H1 (cell line): ENCODE measurements around the gene OTOL1. TPM values are rescaled to one million over a fixed set of nuclear protein-coding genes. Genes with fewer than 3 reads are reported as not detected.

Experiments used
- CTCF ChIA-PET: fragments of 300-600 bp; sonication (Branson Sonifier 250); formaldehyde crosslinking; loops from one replicate; lab custom pipeline; 2021; ENCODE audit not compliant: partially characterized antibody; lab: Charles Lee
- POLR2A ChIA-PET: fragments of 300-600 bp; sonication (Branson Sonifier 250); formaldehyde crosslinking; loops from one replicate; lab custom pipeline; 2021; ENCODE audit warnings: inconsistent platforms; ENCODE audit not compliant: partially characterized antibody; lab: Charles Lee
- DNase-seq, 2 experiments: peaks; one replicate each; pipeline versions ENCODE4 v3.0.0 to v3.0.0-alpha.2; 2010 to 2022; ENCODE audit warnings: low spot score in 2 of 2, low read depth in 1 of 2, mixed read lengths in 1 of 2
- FAIRE-seq: peaks from 2 replicates; lab custom pipeline; 2011; peaks lifted over from hg19 to GRCh38; lab: Jason Lieb, UNC
- H2AFZ ChIP-seq: 2 replicates; pipeline ENCODE4 v1.8.1; 2012; ENCODE audit warnings: low read length, inconsistent platforms
- H2AK5ac ChIP-seq: 2 replicates; pipeline ENCODE4 v1.6.1; 2013; ENCODE audit warnings: low read depth, low read length
- H2BK120ac ChIP-seq: replicated peaks from 2 replicates; pipeline ENCODE3; 2013; ENCODE audit warnings: low read depth, low read length, inconsistent platforms
- H2BK12ac ChIP-seq: 2 replicates; pipeline ENCODE4 v1.6.1; 2013; ENCODE audit warnings: low read depth, low read length
- H2BK15ac ChIP-seq: 2 replicates; pipeline ENCODE4 v1.6.1; 2013; ENCODE audit warnings: low read length
- H2BK20ac ChIP-seq: 2 replicates; pipeline ENCODE4 v1.6.1; 2013; ENCODE audit warnings: low read length
- H2BK5ac ChIP-seq: 2 replicates; pipeline ENCODE4 v1.6.1; 2013; ENCODE audit warnings: low read depth, low read length
- H3K14ac ChIP-seq: 2 replicates; pipeline ENCODE4 v1.6.1; 2013; ENCODE audit warnings: inconsistent platforms; ENCODE audit not compliant: insufficient read length
- H3K18ac ChIP-seq: 2 replicates; pipeline ENCODE4 v1.6.1; 2013; ENCODE audit warnings: low read length; ENCODE audit errors: extremely low read depth
- H3K23ac ChIP-seq: 2 replicates; pipeline ENCODE4 v1.6.1; 2013; ENCODE audit warnings: inconsistent platforms; ENCODE audit not compliant: insufficient read length
- H3K23me2 ChIP-seq: 2 replicates; pipeline ENCODE4 v1.6.1; 2013; ENCODE audit warnings: low read depth, low read length
- H3K27ac ChIP-seq: 2 replicates; pipeline ENCODE4 v1.6.1; 2011; ENCODE audit warnings: low read depth, low read length, inconsistent platforms
- H3K27me3 ChIP-seq, 4 experiments: replicated peaks in 1 of 4; 1 replicate in 1 of 4; 2 replicates in 3 of 4; pipeline versions ENCODE4 v1.6.1 to v1.8.1; 2011 to 2013; ENCODE audit warnings: low read length in 3 of 4, mild to moderate bottlenecking in 3 of 4, inconsistent platforms in 2 of 4, mixed read lengths in 2 of 4, moderate library complexity in 1 of 4; ENCODE audit not compliant: control insufficient read depth in 3 of 4, insufficient read depth in 3 of 4; ENCODE audit errors: extremely low read depth in 1 of 4
- H3K36me3 ChIP-seq, 4 experiments: 2 replicates each; pipeline versions ENCODE4 v1.6.1 to v1.8.1; 2011 to 2013; ENCODE audit warnings: mild to moderate bottlenecking in 4 of 4, low read length in 3 of 4, moderate library complexity in 2 of 4, control low read depth in 1 of 4, inconsistent platforms in 1 of 4; ENCODE audit not compliant: insufficient read depth in 4 of 4, control insufficient read depth in 2 of 4
- H3K4ac ChIP-seq: replicated peaks from 2 replicates; pipeline ENCODE3; 2013; ENCODE audit warnings: low read length, low read depth, mixed read lengths, inconsistent platforms; ENCODE audit not compliant: insufficient read length
- H3K4me1 ChIP-seq, 4 experiments: replicated peaks in 1 of 4; 1 replicate in 1 of 4; 2 replicates in 3 of 4; pipeline versions ENCODE4 v1.6.1 to v1.8.1; 2011 to 2013; ENCODE audit warnings: low read length in 3 of 4, inconsistent platforms in 2 of 4, mixed read lengths in 1 of 4; ENCODE audit not compliant: insufficient read depth in 4 of 4, control insufficient read depth in 3 of 4
- H3K4me2 ChIP-seq, 2 experiments: 2 replicates each; pipeline versions ENCODE4 v1.6.1 to v1.8.1; 2011 to 2013; ENCODE audit warnings: low read depth in 2 of 2, low read length in 2 of 2, control low read depth in 1 of 2, inconsistent platforms in 1 of 2, mild to moderate bottlenecking in 1 of 2; ENCODE audit not compliant: insufficient read depth in 1 of 2
- H3K4me3 ChIP-seq, 4 experiments: fragments of 200-600, 300-600 bp in 1 of 4; sonication (generic), shearing (Covaris generic), sonication (Bioruptor Twin) in 1 of 4; 2 replicates each; pipeline versions ENCODE4 v1.5.1 to v1.8.1; 2011 to 2016; ENCODE audit warnings: low read length in 4 of 4, low read depth in 3 of 4, control low read depth in 2 of 4, inconsistent platforms in 2 of 4, mild to moderate bottlenecking in 2 of 4, mixed read lengths in 1 of 4, moderate library complexity in 1 of 4; ENCODE audit not compliant: insufficient read depth in 2 of 4; ENCODE audit errors: extremely low read depth in 1 of 4
- H3K56ac ChIP-seq: replicated peaks from 2 replicates; pipeline ENCODE3; 2013; ENCODE audit warnings: low read depth, mild to moderate bottlenecking, mixed read lengths, low read length, inconsistent platforms; ENCODE audit not compliant: insufficient read length
- H3K79me1 ChIP-seq: 2 replicates; pipeline ENCODE4 v1.6.1; 2013; ENCODE audit warnings: low read depth, low read length, control low read depth
- H3K79me2 ChIP-seq, 2 experiments: 2 replicates each; pipeline versions ENCODE4 v1.6.1 to v1.8.1; 2012 to 2013; ENCODE audit warnings: low read length in 2 of 2, mild to moderate bottlenecking in 2 of 2, inconsistent platforms in 1 of 2; ENCODE audit not compliant: insufficient read depth in 2 of 2, control insufficient read depth in 1 of 2
- H3K9ac ChIP-seq, 4 experiments: replicated peaks in 1 of 4; 1 replicate in 1 of 4; 2 replicates in 3 of 4; pipeline versions ENCODE4 v1.6.1 to v1.8.1; 2011 to 2013; ENCODE audit warnings: low read depth in 3 of 4, low read length in 3 of 4, control low read depth in 2 of 4, mild to moderate bottlenecking in 2 of 4, moderate library complexity in 2 of 4, inconsistent platforms in 1 of 4; ENCODE audit errors: extremely low read depth in 1 of 4
- H3K9me3 ChIP-seq, 2 experiments: 2 replicates each; pipeline versions ENCODE4 v1.6.1 to v1.8.1; 2012 to 2013; ENCODE audit warnings: mild to moderate bottlenecking in 2 of 2, moderate library complexity in 2 of 2, control low read depth in 1 of 2, inconsistent platforms in 1 of 2, low read depth in 1 of 2, low read length in 1 of 2, mixed read lengths in 1 of 2; ENCODE audit not compliant: insufficient read depth in 2 of 2
- H4K20me1 ChIP-seq, 2 experiments: replicated peaks in 1 of 2; 2 replicates each; pipeline versions ENCODE3 to v1.8.1; 2011 to 2013; ENCODE audit warnings: inconsistent platforms in 2 of 2, low read length in 2 of 2, mild to moderate bottlenecking in 1 of 2; ENCODE audit not compliant: insufficient read depth in 2 of 2, control insufficient read depth in 1 of 2
- H4K5ac ChIP-seq: 2 replicates; pipeline ENCODE4 v1.6.1; 2013; ENCODE audit warnings: low read length, low read depth, mixed read lengths, inconsistent platforms; ENCODE audit not compliant: insufficient read length
- H4K8ac ChIP-seq: 2 replicates; pipeline ENCODE4 v1.8.0; 2013; ENCODE audit warnings: mild to moderate bottlenecking, moderate library complexity, low read length, inconsistent platforms; ENCODE audit not compliant: insufficient read depth; ENCODE audit errors: extremely low read depth
- H4K91ac ChIP-seq: replicated peaks from 2 replicates; pipeline ENCODE3; 2013; ENCODE audit warnings: low read length, mixed read lengths, inconsistent platforms; ENCODE audit not compliant: insufficient read length
- CTBP2 ChIP-seq: IDR thresholded peaks from 2 replicates; pipeline ENCODE4 v1.7.0; 2011; ENCODE audit warnings: borderline replicate concordance, mild to moderate bottlenecking, moderate library complexity, mixed read lengths, low read length; ENCODE audit not compliant: insufficient read depth, insufficient read length
- FOSL1 ChIP-seq: IDR thresholded peaks from 2 replicates; pipeline ENCODE4 v1.6.1; 2011; ENCODE audit warnings: mild to moderate bottlenecking, low read depth, low read length, moderate library complexity; ENCODE audit not compliant: insufficient read depth
- GTF2F1 ChIP-seq: IDR thresholded peaks from 2 replicates; pipeline ENCODE4 v1.6.1; 2012; ENCODE audit warnings: low read depth, low read length, improper control_type of control experiment, borderline replicate concordance
- KDM5A ChIP-seq: fragments of 200-600 bp; IDR thresholded peaks from 2 replicates; pipeline ENCODE4 v1.7.1; 2012; ENCODE audit warnings: mild to moderate bottlenecking, low read length, inconsistent platforms, mixed read lengths
- NRF1 ChIP-seq: IDR thresholded peaks from 2 replicates; pipeline ENCODE4 v1.6.1; 2011; ENCODE audit warnings: mild to moderate bottlenecking, low read depth, low read length, improper control_type of control experiment
- POLR2A ChIP-seq, 2 experiments: IDR thresholded peaks; 1 replicate in 1 of 2; 2 replicates in 1 of 2; pipeline ENCODE4 v1.6.1; 2011; ENCODE audit warnings: low read depth in 2 of 2, low read length in 2 of 2, mild to moderate bottlenecking in 2 of 2; ENCODE audit errors: control extremely low read depth in 1 of 2
- POU5F1 ChIP-seq: IDR thresholded peaks from 2 replicates; pipeline ENCODE4 v1.6.1; 2011; ENCODE audit warnings: low read depth, mild to moderate bottlenecking, low read length, moderate library complexity
- SIRT6 ChIP-seq: IDR thresholded peaks from one replicate; pipeline ENCODE4 v1.7.1; 2012; ENCODE audit warnings: low read length, inconsistent platforms
- SP4 ChIP-seq: IDR thresholded peaks from 2 replicates; pipeline ENCODE4 v1.6.1; 2012; ENCODE audit warnings: low read length, inconsistent platforms
- TAF1 ChIP-seq: IDR thresholded peaks from 2 replicates; pipeline ENCODE4 v1.6.1; 2011; ENCODE audit warnings: mild to moderate bottlenecking, low read depth, low read length
- WGBS, 2 experiments: shearing (Covaris generic) in 1 of 2; methylation state at CpG; one replicate each; pipeline versions ENCODE4 v1.1.6 to v1.1.7; 2013 to 2015; ENCODE audit warnings: low lambda C conversion rate in 2 of 2, mixed read lengths in 2 of 2, inconsistent platforms in 1 of 2, low coverage in 1 of 2, missing lambda C conversion rate in 1 of 2; ENCODE audit not compliant: insufficient replicate concordance in 2 of 2, insufficient coverage in 1 of 2, insufficient read length in 1 of 2; ENCODE audit errors: extremely low coverage in 1 of 2, missing lambda C conversion rate in 1 of 2; 5-methylcytosine and 5-hydroxymethylcytosine counted together
- polyA plus RNA-seq, 7 experiments: library from polyadenylated mRNA; depleted of rRNA in 3 of 7; stranded (reverse) in 5 of 7; unstranded in 2 of 7; fragments of >200 nt in 5 of 7; fragments of 200-250 nt in 2 of 7; gene quantifications; 1 replicate in 5 of 7; 2 replicates in 1 of 7; 4 replicates in 1 of 7; pipeline versions ENCODE4 v1.2.1 to v1.2.3, GENCODE V29; 2011 to 2013; ENCODE audit warnings: missing spikeins in 2 of 7, mixed read lengths in 2 of 7
- total RNA-seq: library from RNA; stranded (reverse); fragmentation: NEBNext Ultra II Directional; extraction: Animal tissue kit (Norgen Biotek cat#: 25700); gene quantifications from 2 replicates; pipeline ENCODE4 v1.2.1, GENCODE V29; 2021
- TF ChIP-seq, protein P1 (sequence below): IDR thresholded peaks from 2 replicates; pipeline ENCODE4 v1.6.1; 2012; ENCODE audit warnings: inconsistent platforms

Gene OTOL1
- total and polyA plus RNA-seq, 2 of the 8 experiments (the other 6 are each of a cell fraction or from before 2014, with no cell fraction given) = not detected

DNA sequence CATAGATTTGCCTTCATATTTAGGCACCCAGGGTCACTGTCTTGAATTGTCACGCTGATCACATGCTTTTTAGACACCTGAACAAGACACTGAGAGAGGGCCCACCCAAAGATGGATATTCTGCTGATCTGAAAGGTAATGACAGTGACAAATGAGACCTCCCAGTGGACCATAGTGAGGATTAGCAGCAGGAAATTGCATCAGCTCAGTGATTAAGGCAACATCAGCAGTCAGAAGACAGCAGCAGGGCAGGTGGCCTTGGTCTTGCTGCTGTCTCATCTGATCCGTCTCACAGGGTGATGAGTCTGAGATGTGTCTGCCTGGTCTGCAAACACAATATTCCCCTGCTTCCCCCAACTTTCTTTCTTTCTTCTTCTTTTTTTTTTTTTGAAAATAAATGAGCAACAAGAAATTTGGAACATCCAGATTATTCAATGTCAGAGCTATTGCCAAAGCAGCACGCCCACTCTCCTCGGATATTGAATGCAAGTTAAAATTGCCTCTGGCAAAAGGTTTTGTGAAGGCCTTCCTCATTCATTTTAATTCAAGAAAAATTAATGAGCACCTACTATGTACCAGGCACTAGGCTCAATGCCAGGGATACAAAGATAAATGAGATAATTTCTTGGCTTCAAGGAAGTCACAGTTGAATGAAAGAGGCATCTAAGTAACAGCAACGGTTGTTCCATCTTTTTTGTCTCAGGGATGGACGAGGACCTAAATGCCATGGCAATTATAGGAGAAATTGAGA is 14.1 kb downstream of the OTOL1 start:
- Histone ChIP-seq H3K23me2 (no peaks in the 10 kb centered on the region), H4K91ac (no peak overlapping the region), H3K79me2 (no peaks in the 10 kb centered on the region), H3K4ac (no peak overlapping the region), H3K27me3 (no peaks in the 10 kb centered on the region), H2BK15ac (no peak overlapping the region), H3K36me3 (no peaks in the 10 kb centered on the region), H4K8ac (no peak overlapping the region), H2BK20ac (no peak overlapping the region), H2AK5ac (no peak overlapping the region), H3K9ac (no peak overlapping the region), H3K9me3 (no peaks in the 10 kb centered on the region), H4K5ac (no peak overlapping the region), H4K20me1 (no peaks in the 10 kb centered on the region), H3K27ac (no peak overlapping the region), H3K4me2 (no peak overlapping the region), H3K56ac (no peak overlapping the region), H2BK5ac (no peak overlapping the region), H3K18ac (no peak overlapping the region), H3K4me3 (no peak overlapping the region), H3K14ac (no peak overlapping the region), H2BK12ac (no peak overlapping the region), H3K79me1 (no peaks in the 10 kb centered on the region), H3K23ac (no peak overlapping the region), H2AFZ (0 out of 2 replicates have a peak overlapping the region, but pooled peaks have one; percentile 70), H2BK120ac (no peak overlapping the region), H3K4me1 (no peaks in the 10 kb centered on the region)
- no peak for TF ChIP-seq SP4
- TF ChIP-seq CTBP2 = no peak
- TF ChIP-seq, protein P1, sequence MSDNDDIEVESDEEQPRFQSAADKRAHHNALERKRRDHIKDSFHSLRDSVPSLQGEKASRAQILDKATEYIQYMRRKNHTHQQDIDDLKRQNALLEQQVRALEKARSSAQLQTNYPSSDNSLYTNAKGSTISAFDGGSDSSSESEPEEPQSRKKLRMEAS = no peak
- no peak for TF ChIP-seq POU5F1
- TF ChIP-seq SIRT6 = no peak
- no peak for TF ChIP-seq POLR2A (IDR thresholded peaks at IDR 0.05; ENCODE audit: control extremely low read depth in 1 of 2, low read depth in 2 of 2, low read length in 2 of 2)
- TF ChIP-seq NRF1 = no peak
- TF ChIP-seq GTF2F1 = no peak
- no peak for TF ChIP-seq TAF1
- no peak for TF ChIP-seq KDM5A
- TF ChIP-seq FOSL1 = no peak
- ChIA-PET CTCF (interaction anchor here (0.6 to 2.8 kb wide), 5 partner anchors 12 to 1967 kb away, joined by 3 to 21 read pairs (median 3); no protein-coding TSS in a partner anchor), POLR2A (no interaction called here)
- DNase-seq (no peak), FAIRE-seq (no peak)
- WGBS, 2 experiments = 93% methylated on average over 6 of the region's 6 CpGs; no CpG with 5 or more reads in 1 of the 2 experiments
